ENCODE results near the gene CD7. TPM values are rescaled to one million over a fixed set of nuclear protein-coding genes. Genes with fewer than 3 reads are reported as not detected.
"Not testable (repeated sequence)": the region's sequence is repeated elsewhere in the genome, so short reads cannot be mapped to it uniquely, and the experiment has no call there.

Gene CD7
- total RNA-seq: 10 to 100 TPM in 3 of 4 donors, not detected in 1; 11.6 to 15.4 (median 15.2) TPM

DNA sequence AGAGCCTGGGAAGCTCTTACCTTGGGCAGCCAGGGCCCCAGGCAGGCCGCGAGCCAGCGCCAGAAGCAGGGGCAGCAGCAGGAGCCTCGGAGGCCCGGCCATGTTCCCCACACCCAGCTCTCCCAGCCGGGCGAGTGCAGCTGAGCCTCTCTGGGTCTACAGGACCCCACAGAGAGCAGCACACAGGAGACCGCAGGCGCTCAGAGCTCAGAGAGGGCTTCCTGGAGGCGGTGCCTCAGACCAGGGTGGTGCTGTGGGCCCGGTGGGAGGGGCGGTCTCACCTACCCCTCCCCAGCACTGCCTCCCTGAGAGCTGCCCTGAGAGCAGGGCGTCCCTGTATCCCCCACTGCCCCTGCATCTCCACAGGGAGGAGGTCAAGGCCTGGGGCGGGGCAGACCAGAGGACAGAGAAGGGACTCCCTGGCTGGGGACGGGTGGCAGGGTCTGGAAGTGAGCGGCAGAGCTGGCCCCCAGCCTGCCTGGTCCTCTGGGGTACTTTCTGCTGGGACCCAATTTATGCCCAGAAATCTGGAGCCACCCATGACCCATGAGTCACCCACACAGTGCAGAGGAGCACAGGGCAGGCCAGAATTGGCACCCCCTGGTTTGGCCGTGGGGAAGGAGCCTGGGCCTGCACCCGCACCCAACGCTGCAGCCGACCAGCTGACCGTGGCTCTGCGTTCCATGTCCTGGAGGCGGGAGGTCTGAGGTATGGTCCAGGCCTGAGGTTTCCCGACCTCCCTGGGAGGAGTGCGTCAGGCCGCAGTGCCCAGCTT lies at the start of gene CD7:
Gene CD7 (minus strand): TSS at position 215 of the 775 bp plus-strand sequence. CDS start 113 bp downstream, at position 102.
- H3K4me3 ChIP-seq: peak within 1 kb of the TSS; percentile 28 to 46 (median 35)
- DNase-seq: peak in 2 of 3 donors; percentile 61 to 78
- no peaks in the 10 kb centered on the region for H3K27me3 ChIP-seq
- peak within 1 kb of the TSS; percentile 59 to 75 (median 72) for H3K27ac ChIP-seq
- no peaks in the 10 kb centered on the region for H3K36me3 ChIP-seq
- TF ChIP-seq, protein P1, sequence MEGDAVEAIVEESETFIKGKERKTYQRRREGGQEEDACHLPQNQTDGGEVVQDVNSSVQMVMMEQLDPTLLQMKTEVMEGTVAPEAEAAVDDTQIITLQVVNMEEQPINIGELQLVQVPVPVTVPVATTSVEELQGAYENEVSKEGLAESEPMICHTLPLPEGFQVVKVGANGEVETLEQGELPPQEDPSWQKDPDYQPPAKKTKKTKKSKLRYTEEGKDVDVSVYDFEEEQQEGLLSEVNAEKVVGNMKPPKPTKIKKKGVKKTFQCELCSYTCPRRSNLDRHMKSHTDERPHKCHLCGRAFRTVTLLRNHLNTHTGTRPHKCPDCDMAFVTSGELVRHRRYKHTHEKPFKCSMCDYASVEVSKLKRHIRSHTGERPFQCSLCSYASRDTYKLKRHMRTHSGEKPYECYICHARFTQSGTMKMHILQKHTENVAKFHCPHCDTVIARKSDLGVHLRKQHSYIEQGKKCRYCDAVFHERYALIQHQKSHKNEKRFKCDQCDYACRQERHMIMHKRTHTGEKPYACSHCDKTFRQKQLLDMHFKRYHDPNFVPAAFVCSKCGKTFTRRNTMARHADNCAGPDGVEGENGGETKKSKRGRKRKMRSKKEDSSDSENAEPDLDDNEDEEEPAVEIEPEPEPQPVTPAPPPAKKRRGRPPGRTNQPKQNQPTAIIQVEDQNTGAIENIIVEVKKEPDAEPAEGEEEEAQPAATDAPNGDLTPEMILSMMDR (IDR thresholded peaks at IDR 0.05): no peak
- TF ChIP-seq POLR2A (IDR thresholded peaks at IDR 0.05): peak in 1 of 2 donors; percentile 34
- H3K4me1 ChIP-seq: peaks cover 0 to 30% (median 15%) of the 10 kb centered on the region in 4 donors
- H3K9me3 ChIP-seq: no peaks in the 10 kb centered on the region

DNA sequence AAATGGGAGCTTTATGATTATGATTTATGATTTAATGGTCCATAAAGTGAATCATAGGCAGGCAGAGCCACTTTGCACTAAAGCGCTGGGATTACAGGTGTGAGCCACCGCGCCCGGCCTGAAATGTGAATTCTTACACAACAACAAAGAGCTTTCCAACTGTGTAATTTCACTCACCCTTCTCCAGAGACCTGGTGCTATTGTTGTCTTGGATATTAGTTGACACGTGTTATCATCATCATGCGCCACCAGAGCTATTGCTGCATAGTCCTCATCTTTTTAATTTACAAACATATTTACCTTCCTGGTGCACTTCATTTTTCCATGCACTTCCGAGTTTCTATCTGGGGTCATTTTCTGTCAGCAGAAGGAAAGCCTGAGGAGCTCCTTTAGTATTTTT lies 49.3 kb upstream of the CD7 start:
- no peaks in the 10 kb centered on the region for H3K9me3 ChIP-seq
- no peak overlapping the region for H3K27ac ChIP-seq
- peak in 1 of 3 donors; percentile 70 for DNase-seq
- peaks cover 0 to 15% (median 7%) of the 10 kb centered on the region in 4 donors for H3K4me1 ChIP-seq
- TF ChIP-seq, protein P1 (IDR thresholded peaks at IDR 0.05): no peak
- no peak for TF ChIP-seq POLR2A (IDR thresholded peaks at IDR 0.05)
- peaks cover 0 to 13% of the 10 kb centered on the region in 2 donors for H3K27me3 ChIP-seq
- no peak overlapping the region for H3K4me3 ChIP-seq
- H3K36me3 ChIP-seq: no peaks in the 10 kb centered on the region

DNA sequence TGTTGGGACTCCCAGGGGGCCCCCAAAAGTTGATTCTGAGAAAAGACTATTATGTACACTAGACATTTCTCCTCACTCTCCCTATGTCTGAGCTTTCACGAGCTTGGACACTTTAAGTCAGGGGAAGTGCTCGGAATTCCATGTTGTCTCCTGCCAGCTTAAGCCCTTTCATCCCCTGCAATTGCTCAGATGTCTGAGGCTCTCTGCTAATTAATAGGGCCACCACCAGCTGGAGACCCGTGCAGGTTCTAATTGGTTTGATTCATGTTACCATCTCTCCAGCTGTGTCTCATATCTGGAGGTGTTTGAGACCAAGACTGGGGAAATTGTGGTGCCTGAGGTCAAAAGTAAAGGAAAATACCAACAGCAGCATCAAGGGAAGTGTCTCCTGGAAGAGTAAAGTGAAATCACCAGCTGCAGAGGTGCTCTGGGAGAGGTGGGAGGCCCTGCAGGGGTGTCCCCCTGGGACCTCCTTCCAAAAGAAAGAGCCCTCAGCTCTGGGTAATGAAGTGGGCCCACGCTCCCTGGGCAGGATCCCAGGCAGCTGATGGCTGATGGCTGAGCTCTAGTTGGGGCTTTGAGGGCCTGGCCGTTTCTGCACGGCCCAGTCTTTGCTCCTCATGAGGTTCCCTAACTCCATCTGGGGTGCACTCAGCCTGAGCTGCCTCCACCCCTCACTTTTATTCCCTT lies 48.3 kb upstream of the CD7 start:
- peaks cover 0 to 5% (median 2%) of the 10 kb centered on the region in 4 donors for H3K4me1 ChIP-seq
- H3K4me3 ChIP-seq: no peak overlapping the region
- no peaks in the 10 kb centered on the region for H3K36me3 ChIP-seq
- DNase-seq: no peak
- no peak overlapping the region for H3K27ac ChIP-seq
- TF ChIP-seq, protein P1 (IDR thresholded peaks at IDR 0.05): no peak
- TF ChIP-seq POLR2A (IDR thresholded peaks at IDR 0.05): no peak
- H3K9me3 ChIP-seq: no peaks in the 10 kb centered on the region
- peaks cover 0 to 3% of the 10 kb centered on the region in 2 donors for H3K27me3 ChIP-seq

DNA sequence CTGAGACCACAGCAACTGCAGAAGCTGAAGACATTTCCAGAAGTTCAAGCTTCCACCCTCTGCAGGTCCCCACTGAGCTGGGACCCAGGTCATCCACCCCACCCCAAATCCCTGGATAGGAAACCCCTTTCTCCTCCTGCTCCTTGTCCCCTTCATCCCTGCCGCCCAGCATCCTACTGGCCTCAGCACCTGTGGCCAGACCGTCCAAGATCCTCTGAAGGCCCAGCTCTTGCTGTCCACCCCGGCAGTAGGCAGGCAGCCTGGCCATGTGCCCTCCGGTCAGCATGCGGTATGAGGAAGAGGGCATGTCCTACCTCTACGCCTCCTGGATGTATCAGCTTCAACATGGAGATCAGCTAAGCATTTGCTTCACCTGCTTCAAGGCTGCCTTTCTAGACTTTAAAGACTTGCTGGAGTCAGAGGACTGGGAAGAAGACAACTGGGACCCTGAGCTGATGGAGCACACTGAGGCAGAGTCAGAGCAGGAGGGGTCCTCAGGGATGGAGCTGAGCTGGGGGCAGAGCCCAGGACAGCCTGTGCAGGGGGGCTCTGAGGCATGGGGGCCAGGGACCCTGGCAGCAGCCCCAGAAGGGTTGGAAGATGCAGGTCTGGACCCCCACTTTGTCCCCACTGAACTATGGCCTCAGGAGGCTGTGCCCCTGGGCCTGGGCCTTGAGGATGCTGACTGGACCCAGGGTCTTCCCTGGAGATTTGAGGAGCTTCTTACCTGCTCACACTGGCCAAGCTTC lies 44.7 kb upstream of the CD7 start:
- Histone ChIP-seq H3K9me3 (no peaks in the 10 kb centered on the region), H3K27me3 (no peaks in the 10 kb centered on the region), H3K27ac (no peak overlapping the region), H3K4me3 (no peak overlapping the region), H3K36me3 (no peaks in the 10 kb centered on the region), H3K4me1 (no peaks in the 10 kb centered on the region)
- TF ChIP-seq, protein P1 (IDR thresholded peaks at IDR 0.05): no peak
- TF ChIP-seq POLR2A (IDR thresholded peaks at IDR 0.05): no peak
- DNase-seq: no peak

DNA sequence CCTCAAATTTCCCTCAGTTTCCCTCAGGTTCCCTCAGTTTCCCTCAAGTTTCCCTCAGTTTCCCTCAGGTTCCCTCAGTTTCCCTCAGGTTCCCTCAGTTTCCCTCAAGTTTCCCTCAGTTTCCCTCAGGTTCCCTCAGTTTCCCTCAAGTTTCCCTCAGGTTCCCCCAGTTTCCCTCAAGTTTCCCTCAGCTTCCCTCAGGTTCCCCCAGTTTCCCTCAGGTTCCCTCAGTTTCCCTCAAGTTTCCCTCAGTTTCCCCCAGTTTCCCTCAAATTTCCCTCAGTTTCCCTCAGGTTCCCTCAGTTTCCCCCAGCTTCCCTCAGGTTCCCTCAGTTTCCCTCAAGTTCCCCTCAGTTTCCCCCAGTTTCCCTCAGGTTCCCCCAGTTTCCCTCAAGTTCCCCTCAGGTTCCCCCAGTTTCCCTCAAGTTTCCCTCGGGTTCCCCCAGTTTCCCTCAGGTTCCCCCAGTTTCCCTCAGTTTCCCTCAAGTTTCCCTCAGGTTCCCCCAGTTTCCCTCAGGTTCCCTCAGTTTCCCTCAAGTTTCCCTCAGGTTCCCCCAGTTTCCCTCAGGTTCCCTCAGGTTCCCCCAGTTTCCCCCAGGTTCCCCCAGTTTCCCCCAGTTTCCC lies 42.2 kb upstream of the CD7 start:
- H3K4me1 ChIP-seq, H3K9me3 ChIP-seq, H3K27ac ChIP-seq, DNase-seq, H3K27me3 ChIP-seq, H3K36me3 ChIP-seq, H3K4me3 ChIP-seq: not testable (repeated sequence)
